HG03196 (cell line): ENCODE measurements around the gene MIS18A.
"Not testable (repeated sequence)": the region's sequence is repeated elsewhere in the genome, so short reads cannot be mapped to it uniquely, and the experiment has no call there.

Source experiments
- ATAC-seq: cut with Tn5 transposase; IDR thresholded peaks from one replicate; pipeline ENCODE4 v1.9.1; 2021; ENCODE audit not compliant: unreplicated experiment

The MIS18A gene

GRCh38 chr21:32306021-32306780 lies 27.4 kb upstream of the MIS18A start:
- ATAC-seq, result no peak

GRCh38 chr21:32304998-32305397 lies 26.1 kb upstream of the MIS18A start:
- no peak for ATAC-seq

DNA sequence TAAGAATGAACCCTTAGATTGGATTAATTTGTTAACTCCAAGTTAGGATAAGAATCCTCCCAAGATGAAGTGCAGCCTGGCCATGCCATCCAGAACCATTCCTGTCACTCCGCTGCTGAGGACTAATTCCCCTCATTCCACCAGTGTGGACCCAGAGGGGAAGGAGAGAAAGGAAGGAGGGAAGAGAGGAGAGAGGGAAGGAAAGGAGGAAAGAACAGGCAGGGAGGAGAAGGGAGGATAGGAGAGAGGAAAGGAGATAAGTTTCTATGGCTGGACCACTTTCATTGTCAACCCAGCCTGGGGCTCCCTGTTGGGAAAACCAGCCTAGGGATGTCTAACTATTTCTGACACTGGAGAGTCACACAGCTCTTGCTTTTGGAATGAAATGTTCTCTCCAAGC lies 24.5 kb upstream of the MIS18A start:
- no peak for ATAC-seq

DNA sequence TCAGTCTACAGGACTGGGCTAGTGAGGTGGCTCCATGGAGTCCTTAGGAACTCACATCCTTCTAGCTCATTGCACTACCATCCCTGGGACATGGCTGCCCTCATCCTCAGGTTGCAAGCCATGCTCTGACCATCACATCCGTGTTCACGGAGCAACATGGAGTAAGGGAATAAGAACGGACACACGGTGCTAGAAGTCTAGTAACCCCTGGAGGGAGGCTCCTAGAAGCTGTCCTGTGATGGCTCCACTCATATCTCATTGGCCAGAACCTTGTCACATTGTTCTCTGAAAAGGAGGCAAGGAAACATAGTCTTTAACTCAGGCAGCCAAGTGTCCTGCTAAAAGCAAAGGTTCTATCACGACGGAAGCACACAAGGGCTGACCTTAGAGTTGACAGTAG lies 23.7 kb upstream of the MIS18A start:
- ATAC-seq, result no peak

DNA sequence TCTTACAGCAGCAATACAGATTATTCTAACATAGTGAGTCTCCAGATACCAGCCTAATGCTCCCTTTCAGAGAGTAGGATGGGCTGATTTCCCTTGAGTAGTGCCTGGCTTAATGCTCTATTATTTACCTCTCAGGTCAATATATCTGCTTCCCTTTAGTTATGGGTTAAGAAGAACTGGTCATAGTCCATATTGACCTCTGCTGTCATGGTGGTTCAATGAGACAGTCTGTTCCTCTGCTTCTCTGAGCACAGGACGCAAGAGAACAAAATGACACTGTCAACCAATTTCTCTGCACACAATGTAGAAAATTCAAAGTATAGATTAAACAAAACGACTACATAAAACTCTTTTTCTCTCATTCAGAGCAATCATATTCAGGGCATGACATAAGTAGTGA lies 22.7 kb upstream of the MIS18A start:
- no peak for ATAC-seq

- no peak for ATAC-seq
Measured at GRCh38 chr21:32300117-32300681, 21.4 kb upstream of the MIS18A start.

DNA sequence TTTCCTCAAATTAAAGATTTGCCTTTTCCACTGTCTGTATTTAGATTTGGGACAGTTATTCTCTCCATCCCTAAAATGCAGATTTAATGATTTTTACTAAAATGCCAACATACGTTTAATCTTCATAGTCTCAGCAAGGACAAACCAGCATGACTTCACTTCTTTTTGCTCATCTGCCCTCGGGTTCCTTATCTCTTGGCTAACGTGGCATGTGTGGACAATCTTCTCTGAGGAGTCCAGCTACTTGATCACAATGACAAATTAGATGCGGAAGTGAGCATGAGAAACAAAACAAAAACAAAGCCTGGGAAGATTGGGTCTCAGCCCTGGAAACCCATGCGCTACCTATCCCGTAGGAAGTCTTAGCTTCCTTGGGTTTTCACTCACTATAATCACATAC lies 20.8 kb upstream of the MIS18A start:
- no peak for ATAC-seq

- ATAC-seq, result no peak
Measured at GRCh38 chr21:32298658-32299081, 19.8 kb upstream of the MIS18A start, which contains the start of gene MRAP. TSS of gene MRAP (plus strand) at chr21:32298855. CDS start at chr21:32298972, 117 bp downstream.

GRCh38 chr21:32298148-32298559 lies 19.3 kb upstream of the MIS18A start:
- no peak for ATAC-seq

DNA sequence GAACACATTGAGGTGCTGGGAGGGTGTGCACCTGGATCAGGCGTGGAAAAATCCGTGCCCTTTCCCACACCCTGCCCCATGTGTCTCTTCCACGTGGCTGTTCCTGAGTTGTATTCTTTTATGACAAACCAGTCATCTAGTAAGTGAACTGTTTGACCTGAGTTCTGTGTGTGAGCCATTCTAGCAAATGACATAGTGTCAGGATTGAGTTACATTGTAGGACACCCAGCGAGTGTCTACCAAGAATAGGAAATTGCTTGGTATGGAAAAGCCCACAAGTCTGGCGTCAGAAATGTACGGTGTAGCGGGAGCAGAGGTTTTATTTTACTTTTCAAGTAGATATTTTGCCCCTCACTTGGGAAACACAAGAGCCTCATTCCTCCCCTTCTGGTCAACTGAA lies 18.6 kb upstream of the MIS18A start:
- no peak for ATAC-seq

- no peak for ATAC-seq
Measured at GRCh38 chr21:32285476-32285875, 6.6 kb upstream of the MIS18A start.

DNA sequence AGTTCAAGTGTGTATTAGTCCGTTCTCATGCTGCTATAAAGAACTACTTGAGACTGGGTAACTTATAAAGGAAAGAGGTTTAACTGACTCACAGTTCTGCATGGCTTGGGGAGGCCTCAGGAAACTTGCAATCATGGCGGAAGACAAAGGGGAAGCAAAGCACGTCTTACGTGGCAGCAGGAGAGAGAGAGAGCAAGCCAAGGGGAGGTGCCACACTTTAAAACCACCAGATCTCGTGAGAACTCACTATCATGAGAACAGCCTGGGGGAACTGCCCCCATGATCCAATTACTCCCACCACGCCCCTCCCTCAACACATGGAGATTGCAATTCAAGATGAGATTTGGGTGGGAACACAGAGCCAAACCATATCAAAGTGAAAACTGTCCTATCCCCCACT lies 4.1 kb upstream of the MIS18A start:
- no peak for ATAC-seq

DNA sequence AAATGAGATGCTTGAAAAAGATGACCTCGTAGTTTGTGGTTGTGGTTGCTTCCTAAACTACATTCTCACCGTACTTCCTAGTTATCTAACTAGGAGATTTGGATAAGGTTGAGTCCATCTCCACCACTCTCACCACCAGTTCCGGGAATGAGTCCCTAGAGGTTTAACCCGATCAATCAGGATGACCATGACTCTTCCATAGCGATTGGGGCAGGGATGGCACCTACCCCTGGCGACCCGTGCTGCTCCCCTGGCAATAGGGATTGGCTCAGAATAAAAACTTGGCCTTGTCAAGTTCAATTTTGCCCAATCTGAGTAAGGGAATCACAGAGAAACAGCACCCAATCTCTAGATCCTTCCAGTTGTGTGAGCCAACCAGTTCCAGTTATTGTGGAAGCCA lies 2.7 kb upstream of the MIS18A start:
- ATAC-seq, result no peak

- no peak for ATAC-seq
Measured at GRCh38 chr21:32279377-32279680, 480 bp upstream of the MIS18A start.

DNA sequence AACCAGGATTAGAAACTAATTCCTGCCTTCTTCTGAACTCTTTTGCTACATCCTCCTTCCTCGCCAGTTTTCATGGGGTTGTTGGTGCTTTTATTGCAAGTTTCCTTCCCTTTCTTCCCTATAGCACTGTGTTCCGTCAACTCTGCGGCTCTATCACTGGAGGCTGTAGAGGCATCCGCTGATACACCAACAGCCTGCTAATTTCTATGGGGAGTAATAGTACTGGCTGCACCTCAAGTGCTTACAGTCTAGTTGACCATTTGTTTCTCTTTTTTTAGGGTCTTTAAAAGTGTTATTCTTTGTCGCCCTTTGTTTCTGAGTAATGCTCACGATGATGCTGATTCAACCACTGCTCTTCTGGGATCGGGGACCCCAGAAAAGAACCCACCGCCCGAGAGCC lies 746 bp downstream of the MIS18A start:
- peak; percentile 24 for ATAC-seq

GRCh38 chr21:32276671-32277070 lies 2.2 kb downstream of the MIS18A start:
- no peak for ATAC-seq

DNA sequence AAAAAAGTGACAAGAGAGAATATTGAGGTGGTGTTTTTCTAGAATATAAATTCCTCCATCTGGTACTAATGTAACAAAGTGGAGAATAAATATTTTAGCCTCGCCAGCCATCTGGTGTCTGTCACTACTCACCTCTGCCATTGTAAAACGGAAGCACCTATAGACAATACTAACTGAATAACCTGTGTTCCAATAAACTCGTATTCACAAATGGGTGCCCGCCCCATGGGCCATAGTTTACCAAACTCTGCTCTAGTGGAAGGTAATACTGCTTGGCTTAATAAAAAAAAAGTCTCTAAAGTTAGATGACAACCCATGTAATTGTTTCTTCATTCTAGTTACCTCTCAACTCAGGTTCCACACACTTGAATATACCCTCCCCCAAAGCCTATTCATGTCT lies 8.1 kb downstream of the MIS18A start:
- no peak for ATAC-seq

- ATAC-seq, result not testable (repeated sequence)
Measured at GRCh38 chr21:32265321-32265720, 13.5 kb downstream of the MIS18A start.

DNA sequence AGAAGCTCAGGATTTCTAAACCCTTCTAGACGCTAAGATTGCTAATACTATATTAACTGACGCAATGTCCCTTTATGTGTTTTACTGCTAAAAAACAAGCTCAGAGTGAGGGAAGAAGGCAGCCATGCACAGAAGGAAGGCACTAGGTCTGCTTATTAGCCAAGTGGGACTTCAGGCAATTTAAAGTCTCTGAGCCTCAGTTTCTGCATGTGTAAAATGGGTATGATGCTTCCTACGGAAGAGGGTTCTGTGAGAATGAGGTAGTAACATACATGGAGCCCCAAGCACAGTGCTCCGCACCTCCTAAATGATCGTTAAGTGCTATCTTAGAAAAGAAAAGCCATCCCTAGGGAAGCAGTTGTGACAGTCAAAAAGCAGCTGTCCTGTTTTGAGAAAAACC lies 16.9 kb downstream of the MIS18A start:
- no peak for ATAC-seq

- ATAC-seq, result no peak
Measured at GRCh38 chr21:32260130-32260529, 18.7 kb downstream of the MIS18A start.

DNA sequence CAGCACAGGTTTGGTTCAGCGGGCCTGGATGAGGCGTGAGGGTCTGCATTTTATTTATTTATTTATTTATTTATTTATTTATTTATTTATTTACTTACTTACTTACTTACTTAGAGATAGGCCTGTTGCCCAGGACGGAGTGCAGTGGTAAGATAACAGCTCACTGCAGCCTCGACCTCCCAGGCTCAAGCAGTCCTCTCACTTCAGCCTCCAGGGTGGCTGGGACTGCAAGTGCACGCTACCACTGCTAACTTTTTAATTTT lies 20.1 kb downstream of the MIS18A start:
- ATAC-seq, result not testable (repeated sequence)

DNA sequence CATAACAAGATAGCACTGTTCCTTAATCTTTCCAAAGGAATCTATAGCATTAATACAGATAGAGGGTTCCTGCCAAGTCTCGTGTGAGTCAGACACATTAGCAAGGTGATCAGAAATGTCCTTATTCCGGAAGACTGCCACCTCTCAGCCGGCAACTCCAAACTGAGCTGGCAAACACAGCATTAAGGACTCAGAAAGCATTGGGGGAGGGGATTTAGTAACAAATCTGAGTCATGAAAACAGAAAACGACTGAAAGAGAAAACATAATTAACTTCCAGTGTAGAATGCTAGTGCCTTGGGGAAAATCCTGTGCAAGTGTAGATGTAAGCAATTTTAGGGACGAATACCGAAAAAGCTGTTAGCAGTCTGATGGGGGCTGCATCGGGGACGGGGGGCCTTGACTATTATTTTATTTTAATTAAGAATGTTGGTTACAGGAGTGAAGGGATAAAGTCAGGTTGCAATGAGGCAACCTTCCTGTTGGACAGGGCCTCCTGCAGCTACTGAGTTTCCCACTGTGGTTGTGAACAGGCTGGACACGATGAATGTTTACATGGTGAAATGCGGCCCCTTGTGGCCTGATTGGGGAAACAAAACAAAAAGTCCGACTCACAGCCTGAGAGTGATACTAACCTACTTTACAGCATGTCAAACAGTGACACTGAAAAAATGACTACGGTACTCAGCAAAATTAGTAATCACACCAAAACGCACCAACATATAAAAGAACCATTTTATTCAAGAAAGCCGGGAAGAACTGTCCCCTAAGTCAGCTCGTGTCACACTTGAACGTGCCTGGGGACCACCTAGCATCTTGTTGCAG lies 20.7 kb downstream of the MIS18A start:
- no peak for ATAC-seq
